Loucy (cell line): ENCODE data around the gene ARSI.

ENCODE experiments used
- CTCF ChIP-seq: fragments of 200-600 bp; sonication (generic); conservative IDR thresholded peaks from 2 replicates; pipeline ENCODE4 v1.5.1; 2014; ENCODE audit warnings: mild to moderate bottlenecking, antibody characterized with exemption, low read length
- EZH2phosphoT487 ChIP-seq: fragments of 200-600 bp; IDR thresholded peaks from 2 replicates; pipeline ENCODE4 v1.6.1; 2018; ENCODE audit warnings: antibody characterized with exemption, mild to moderate bottlenecking, moderate library complexity, borderline replicate concordance

- TF ChIP-seq CTCF, result no peak
- no peak for TF ChIP-seq EZH2phosphoT487
Observed at GRCh38 chr5:150265870-150266383, 36.8 kb downstream of the ARSI start.
